ENCODE data around the gene MAP3K5.

The MAP3K5 gene

DNA sequence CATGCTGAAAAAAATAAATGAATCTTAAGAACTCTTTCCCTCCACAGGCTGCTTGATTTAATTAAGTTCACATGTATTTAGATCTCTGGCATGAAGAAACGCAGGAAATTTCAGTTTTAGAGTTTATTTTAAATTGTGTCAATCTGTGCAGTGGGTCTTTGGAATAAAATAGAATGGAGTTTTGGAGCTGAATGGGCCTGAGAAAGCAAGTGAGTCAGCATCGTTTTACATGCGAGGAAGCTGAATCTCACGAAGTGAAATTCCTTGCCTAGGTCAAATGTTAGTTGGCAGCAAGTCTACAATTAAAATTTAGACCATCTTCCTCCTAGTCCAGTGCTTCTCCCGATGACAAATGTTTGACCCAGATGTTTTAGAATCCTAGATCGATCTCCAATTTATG, 264.4 kb downstream of the MAP3K5 start:
- no peak for DNase-seq

DNA sequence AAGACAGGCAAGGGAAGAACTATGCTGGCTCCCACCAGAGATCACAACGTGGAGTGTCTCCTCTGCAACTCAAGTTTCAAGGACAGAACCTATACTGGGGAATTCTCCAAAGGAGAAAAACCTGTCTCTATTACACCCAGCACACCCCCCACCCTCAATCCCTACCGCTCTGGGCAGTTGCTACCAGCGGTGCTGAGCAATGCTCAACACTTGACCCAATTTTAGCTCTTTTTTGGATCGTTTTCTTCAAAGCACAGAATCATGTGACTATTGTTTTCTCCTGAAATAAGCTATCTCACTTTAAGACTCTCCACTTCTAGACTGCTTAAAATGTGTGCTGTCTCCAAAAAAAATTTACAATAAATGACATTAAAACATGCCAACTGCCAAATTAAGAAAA, 265.3 kb downstream of the MAP3K5 start:
- no peak for DNase-seq

DNA sequence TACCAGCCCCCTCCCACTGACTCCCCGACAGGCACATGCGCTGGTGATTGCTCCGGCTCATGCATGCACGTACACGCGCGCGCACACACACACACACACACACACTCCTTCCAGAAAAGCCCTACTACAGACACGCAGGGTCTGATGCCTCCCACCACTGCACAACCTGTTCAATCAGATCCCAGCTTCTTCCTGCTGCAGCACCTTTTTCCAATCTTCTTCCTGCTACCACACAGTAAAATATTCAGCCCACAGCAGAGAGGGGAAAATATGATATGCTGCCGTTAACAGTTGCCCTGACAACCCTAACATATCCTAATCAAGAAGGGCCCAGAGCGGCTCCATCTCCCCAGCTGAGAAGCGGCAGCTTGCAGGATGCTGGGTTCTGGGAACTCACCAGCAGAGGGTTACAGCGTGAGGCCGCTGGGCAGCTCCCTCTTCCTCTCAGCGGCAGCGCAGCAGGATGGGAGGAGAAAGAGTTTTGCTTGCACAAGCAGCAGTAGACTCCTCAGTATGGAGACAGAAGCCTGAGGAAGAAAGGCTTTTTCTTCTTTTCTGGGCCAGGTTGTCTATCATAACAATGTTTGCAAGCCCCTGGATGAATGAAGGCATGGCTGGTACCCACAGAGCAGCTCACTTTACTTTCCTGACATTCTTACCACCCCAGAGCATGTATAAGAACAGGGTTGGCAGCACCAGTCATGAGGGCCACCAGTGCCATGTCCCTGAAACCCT, 265.9 kb downstream of the MAP3K5 start:
- peak; percentile 32 to 48 for DNase-seq

DNA sequence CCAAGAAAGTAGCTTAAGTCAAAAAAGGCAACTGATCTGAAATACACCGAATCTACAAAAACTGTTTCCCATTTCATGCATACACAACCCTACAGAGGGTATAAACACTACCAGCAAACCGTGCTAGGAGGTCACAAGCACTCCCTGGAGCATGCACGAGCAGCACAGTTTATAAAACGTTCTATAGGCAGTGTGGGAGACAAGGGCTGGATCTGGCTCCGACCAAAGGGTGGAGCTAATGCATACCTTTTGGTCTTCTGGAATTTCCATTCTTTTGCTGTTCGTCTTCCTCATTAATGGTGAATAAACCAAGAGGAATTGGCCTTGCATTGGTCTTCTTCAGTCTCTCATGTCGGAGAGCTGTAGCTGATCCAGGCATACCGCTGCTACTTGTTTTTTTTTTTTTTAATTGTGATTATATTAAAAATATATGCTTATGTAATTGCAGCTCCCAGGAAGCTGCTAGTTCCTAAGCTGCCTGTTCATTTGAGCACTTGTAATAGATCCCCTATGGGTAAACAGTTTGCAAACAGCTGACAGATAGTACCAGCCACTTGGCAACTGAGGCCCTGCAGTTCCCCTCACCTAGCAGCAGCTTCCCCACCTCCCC, 266.6 kb downstream of the MAP3K5 start:
- peak; percentile 16 to 20 for DNase-seq

- DNase-seq = peak; percentile 60 to 68
Measured at GRCh38 chr6:136524936-136525413, 267.3 kb downstream of the MAP3K5 start.

DNA sequence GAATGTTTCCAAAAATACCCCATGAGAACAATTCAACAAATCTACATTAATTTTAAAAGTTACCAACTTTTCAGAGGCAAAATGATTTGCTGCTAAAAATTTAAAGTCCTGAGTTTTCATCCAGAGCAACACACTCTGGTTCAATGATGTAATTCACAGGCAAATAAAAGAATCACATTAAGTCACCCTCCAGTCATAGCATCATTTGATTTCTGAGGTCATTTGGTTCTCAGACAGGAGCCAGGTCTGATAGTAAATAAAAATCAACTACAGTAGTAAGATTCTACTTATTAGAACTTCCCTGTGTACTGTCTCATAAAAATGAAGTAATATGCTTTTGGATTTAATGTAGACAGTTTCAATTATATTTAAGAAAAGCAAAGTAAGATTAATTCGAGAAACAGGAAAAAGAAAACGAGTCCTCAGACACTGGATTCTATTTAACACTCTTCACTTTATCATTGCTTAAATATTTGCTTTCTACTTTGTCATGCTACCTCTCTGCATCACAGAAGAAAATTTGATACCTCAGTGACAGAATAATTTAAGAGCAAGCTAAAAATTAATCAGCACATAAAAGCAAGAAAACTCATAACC, 267.8 kb downstream of the MAP3K5 start:
- DNase-seq = peak; percentile 55 to 74

DNA sequence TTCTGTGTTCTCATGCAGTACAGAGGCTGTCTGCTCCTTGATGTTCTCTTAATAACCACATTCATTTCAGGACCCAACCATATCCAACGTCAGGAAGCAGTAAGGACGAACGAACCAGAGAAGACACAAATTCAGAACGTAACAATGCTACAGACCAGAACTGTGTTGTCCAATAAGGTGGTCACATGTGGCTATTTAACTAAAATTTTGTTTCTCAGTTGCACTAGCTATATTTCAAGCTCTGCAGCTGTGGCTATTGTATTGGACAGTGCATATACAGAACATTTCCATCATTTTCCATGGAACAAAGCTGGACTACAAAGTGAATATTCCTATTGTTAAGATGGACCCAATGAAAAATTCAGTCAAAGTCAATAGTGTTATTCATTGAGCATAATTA, 269.1 kb downstream of the MAP3K5 start:
- DNase-seq = no peak

DNA sequence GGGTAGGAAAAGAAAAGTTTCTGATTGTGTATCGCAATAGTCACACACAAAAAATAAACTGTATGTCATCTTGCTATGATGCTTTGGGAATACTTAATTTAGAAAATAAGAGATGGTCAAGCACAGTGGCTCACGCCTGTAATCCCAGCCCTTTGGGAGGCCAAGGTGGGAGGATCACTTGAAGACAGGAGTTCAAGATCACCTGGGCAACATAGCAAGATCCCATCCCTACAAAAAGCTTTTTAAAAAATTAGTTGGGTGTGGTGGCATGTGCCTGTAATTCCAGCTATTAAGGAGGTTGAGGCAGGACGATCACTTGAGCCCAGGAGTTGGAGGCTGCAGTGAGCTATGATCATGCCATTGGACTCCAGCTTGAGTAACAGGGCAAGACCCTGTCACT, 269.6 kb downstream of the MAP3K5 start:
- DNase-seq = no peak

GRCh38 chr6:136521911-136522310, 270.4 kb downstream of the MAP3K5 start:
- no peak for DNase-seq

- DNase-seq = no peak
Measured at GRCh38 chr6:136521427-136521826, 270.9 kb downstream of the MAP3K5 start.

DNA sequence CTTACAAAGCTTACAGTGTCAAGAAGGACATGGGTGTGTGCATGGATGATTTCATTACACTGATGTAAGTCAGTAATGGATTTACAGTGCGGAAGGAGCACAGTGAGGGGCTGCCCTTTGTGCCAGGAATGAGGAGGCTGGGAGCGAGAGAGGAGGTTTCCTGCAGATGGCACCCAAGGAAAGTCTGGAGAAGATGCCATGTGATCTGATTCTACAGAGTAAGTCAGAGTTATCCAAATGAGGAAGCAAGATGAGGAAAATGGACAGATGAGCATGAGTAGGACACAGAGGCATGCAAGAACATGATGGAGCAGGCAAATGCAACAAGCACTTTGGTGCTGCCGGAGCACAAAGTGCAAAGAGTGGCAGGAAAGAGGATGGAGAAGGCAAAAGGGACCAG, 271.8 kb downstream of the MAP3K5 start:
- no peak for DNase-seq

GRCh38 chr6:136517582-136517981, 274.7 kb downstream of the MAP3K5 start:
- DNase-seq = no peak

GRCh38 chr6:136517002-136517401, 275.3 kb downstream of the MAP3K5 start:
- no peak for DNase-seq

- no peak for DNase-seq
Measured at GRCh38 chr6:136514591-136514990, 277.7 kb downstream of the MAP3K5 start.

- DNase-seq = no peak
Measured at GRCh38 chr6:136511926-136512325, 280.4 kb downstream of the MAP3K5 start.

DNA sequence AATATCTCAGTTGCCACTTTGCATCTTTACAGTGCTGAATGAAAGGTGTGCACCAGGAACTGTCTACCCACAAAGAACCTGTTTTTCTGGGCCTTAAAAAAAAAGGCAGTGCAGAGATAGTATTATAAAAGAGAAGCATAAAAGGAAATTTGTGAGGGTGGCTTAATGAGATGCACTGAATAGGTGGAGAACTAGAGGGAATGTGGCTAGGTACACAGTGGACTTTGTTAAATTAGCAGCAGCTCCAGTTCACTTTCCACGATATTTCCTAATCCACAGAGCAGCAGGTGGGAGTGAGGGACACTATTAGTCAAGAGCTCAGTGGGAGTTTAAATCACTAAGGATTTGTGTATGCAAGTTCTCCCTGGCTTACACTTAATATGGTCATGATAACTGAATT, 280.9 kb downstream of the MAP3K5 start:
- DNase-seq = no peak

GRCh38 chr6:136510782-136511181, 281.5 kb downstream of the MAP3K5 start:
- DNase-seq = no peak

- no peak for DNase-seq
Measured at GRCh38 chr6:136510299-136510698, 282.0 kb downstream of the MAP3K5 start.

- DNase-seq = no peak
Measured at GRCh38 chr6:136508725-136509392, 283.4 kb downstream of the MAP3K5 start.
